GM20000 (cell line): Measurements from ENCODE around the gene SIRT7.

Experiments
- DNase-seq: peaks from one replicate; pipeline ENCODE4 v3.0.0; 2012; ENCODE audit warnings: low spot score
- TF ChIP-seq, protein P1 (sequence below): IDR thresholded peaks from 2 replicates; pipeline ENCODE4 v1.5.1; 2012; ENCODE audit warnings: mild to moderate bottlenecking, control low read depth; ENCODE audit errors: extremely low read depth, missing control alignments

The SIRT7 gene

GRCh38 chr17:81863123-81863675 lies 54.8 kb downstream of the SIRT7 start:
- no peak for DNase-seq
- TF ChIP-seq, protein P1, sequence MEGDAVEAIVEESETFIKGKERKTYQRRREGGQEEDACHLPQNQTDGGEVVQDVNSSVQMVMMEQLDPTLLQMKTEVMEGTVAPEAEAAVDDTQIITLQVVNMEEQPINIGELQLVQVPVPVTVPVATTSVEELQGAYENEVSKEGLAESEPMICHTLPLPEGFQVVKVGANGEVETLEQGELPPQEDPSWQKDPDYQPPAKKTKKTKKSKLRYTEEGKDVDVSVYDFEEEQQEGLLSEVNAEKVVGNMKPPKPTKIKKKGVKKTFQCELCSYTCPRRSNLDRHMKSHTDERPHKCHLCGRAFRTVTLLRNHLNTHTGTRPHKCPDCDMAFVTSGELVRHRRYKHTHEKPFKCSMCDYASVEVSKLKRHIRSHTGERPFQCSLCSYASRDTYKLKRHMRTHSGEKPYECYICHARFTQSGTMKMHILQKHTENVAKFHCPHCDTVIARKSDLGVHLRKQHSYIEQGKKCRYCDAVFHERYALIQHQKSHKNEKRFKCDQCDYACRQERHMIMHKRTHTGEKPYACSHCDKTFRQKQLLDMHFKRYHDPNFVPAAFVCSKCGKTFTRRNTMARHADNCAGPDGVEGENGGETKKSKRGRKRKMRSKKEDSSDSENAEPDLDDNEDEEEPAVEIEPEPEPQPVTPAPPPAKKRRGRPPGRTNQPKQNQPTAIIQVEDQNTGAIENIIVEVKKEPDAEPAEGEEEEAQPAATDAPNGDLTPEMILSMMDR, result no peak
